ENCODE measurements around the gene LRRC26.

LRRC26 gene

GRCh38 chr9:137181680-137182079 lies 11.8 kb upstream of the LRRC26 start:
- DNase-seq: no peak

- DNase-seq: no peak
These were observed 10.6 kb upstream of the LRRC26 start for GRCh38 chr9:137180491-137180890.

DNA sequence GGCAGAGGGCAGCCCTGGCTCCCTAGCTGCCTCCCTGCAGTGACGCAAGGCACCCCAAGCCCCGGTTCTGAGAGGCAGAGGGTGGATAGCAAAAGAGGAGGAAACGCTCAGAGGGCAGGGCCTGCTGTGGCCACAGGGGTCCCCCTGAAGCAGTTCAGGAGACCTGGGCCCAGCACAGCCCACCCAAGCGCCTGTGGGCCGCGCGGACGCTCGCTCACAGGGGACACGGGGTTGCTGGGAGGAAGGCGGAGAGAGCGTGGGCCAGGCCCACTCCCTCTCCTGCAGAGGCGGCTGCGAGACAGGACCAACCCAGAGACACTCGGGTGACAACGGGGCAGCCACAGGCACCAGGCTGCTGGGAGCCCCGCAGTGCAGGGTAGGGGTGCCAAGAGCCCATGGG lies 9.9 kb upstream of the LRRC26 start:
- no peak for DNase-seq

DNA sequence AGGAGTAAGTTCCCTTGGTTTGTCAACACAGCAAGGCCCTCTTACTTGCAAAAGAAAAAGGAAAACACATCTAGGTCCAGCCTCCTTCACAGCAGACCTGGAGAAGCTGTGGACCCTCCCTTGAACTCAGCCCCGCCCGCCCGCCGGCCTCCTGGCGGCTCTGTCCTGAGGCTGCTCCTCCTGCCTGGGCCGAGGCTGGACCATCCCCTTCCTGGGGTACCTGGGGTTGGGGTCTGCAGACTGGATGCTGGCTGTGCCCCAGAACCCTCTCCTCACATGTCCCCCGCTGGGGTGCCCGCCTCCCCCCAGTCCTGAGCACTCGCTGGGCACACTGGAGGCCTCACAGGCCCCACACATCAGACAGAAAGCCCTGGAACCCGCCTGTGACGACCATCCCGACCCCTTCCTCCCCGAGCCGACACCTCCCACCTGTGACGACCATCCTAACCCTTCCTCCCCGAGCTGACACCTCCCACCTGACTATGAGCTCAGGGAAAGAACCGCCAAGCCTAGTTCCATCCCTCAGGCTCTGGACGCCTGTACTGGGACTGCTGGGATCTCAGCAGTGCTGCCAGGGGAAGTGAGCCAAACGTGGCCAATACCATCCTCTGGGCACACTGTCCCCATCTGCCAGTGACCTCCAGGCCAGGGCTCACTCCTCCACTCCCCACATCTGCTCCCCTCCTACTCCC lies 9.2 kb upstream of the LRRC26 start:
- no peak for DNase-seq

DNA sequence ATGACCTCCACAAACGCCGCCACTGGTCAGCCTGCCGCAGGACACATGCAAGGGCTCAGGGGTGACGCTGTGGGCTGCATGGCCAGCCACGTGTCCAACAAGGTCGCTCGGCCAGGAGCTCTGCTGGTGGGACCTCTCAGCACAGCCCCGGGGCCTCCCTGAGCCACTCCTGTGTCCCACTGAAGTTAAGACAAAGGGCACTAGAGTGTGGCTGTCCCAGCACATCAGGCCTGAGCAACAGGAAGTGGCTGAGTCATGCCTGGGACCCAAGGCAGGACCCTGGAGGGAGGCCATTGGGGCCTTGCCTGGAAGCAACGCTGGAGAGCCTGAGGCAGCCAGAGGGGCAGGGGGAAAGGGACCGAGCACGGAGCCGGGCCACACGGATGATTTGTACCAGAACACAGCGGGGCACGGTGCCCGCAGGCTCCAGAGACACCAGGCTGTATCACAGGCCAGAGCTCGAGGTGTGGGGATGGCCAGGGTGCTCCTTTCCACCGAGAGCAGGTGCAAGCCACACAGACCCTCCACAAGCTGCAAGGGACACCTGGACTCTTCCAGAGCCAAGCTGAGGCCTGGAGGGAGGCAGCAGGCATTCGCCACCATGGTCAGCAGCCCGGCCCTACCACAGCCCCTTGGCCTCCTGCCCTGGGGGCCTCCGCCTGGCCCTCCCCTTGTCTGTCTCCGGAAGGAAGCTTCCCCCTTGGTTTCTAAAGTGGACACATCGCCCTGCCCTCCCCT lies 8.5 kb upstream of the LRRC26 start:
- DNase-seq: no peak

DNA sequence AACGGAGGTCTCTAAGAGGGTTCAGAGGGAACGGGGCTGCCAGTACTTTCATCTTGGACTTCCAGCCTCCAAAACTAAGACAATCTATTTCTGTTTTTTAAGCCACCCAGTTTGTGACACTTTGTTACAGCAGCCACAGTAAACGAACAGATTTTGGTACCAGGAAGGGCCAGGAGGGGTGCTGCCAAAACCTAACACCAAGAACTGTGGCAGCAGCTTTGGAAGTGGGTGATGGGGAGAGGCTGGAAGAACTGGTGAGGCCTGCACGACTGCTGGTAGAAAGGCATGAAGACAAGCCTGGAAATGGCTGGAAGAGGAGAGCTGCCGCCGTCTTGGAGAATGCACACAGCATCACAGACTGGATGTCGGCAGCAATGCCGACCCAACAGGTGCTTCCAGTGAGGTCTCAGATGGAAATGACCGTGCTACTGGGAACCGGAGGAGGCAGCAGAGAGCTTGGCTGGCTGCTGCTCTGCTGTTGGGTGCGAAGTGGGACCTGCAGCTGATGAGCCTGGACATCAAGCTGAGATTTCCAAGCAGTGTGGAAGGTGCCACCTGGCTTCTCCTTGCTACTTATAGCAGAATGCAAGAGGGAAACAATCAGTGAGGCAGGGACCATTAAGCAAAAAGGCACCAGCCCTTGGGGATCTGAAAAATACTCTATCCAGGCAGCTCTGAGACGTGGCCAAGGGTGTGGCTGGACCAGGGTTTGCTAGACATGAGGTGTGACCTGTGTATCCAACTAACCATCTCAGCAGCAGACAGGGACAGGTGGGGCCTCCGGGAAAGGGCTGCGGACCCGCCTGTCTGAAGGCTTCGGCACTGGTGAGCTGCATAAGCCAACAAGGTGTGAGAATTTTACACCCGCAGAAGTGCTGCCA lies 6.7 kb upstream of the LRRC26 start:
- DNase-seq: peak in 1 of 2 experiments; percentile 9

- no peak for DNase-seq
These were observed 5.6 kb upstream of the LRRC26 start for GRCh38 chr9:137175345-137175961.

GRCh38 chr9:137174722-137175293 lies 5.0 kb upstream of the LRRC26 start:
- no peak for DNase-seq

GRCh38 chr9:137173796-137174664 lies 4.2 kb upstream of the LRRC26 start:
- DNase-seq: no peak

DNA sequence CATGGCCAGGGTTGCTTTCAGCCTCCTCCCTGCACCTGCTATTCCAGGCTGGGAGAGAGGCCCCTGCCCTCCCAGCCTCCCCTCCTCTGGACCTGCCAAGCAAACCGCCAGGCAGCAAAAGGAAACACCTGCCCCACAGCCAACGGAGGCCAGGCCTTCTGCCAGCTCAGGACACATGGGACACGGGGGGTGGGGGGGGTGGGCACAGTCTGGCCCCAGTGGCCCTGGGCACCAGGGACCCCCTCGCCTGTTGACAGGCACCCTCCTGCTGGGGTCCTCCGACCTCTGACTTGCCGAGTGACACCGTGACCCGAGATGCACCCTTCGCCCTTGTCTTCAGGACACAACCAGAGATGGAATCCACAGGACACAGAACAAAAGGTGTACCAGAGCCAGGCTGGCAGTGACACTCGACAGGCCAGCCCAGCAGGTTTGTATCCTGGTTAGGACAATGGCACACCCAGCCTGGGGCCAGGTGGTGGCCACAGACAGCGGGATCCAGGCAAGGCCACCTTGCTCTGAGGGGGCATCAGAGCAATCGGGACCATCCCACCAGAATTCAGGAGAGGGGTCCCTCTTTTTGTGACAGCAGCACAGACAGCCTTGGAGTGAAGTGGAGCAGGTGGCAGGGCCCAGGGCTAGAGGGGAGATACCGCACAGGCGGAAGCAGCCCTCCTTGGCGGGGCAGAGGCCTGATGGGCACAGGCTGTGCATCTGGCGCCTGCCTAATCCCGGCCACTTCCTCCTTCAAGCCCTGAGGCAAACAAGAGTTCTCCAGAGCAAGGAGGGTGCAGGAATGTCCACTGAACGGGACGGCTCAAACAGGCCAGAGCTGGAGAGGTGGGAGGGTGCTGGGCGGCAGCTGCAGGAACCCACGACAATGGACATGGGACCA lies 3.3 kb upstream of the LRRC26 start:
- no peak for DNase-seq

GRCh38 chr9:137171149-137171900 lies 1.5 kb upstream of the LRRC26 start:
- no peak for DNase-seq

DNA sequence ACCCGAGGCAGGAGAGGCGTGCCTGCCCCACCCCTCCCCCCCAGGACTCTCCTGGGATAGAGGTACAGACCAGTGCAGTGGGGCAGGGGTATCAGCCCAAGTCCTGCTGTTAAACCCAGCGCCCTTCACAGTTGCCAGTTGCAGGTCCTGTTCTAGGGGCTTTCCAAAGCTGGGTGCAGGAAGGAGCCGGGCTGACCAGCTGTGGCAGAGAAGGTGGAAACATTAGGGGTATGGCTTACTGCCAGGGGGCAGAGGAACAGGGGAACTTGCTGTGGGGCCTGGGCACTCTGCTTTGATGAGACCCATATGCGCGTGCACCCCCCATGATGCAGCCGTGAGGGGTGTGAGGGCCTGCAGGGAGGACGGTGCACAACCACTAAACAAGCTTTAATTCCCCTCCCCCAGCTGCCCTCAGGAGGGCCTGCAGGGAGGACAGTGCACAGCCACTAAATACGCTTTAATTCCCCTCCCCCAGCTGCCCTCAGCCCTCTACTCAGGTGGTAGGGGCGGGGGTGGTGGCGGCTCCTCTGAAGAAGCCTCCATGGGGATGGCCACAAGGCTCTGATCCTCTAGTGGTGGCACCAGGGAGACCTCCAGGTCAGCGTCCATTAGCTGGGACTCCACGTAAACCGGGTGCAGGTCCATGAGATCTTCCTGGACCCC lies 766 bp upstream of the LRRC26 start:
- DNase-seq: no peak

- DNase-seq: peak in 1 of 2 experiments; percentile 34
These were observed 671 bp downstream of the LRRC26 start for GRCh38 chr9:137168904-137169856.

DNA sequence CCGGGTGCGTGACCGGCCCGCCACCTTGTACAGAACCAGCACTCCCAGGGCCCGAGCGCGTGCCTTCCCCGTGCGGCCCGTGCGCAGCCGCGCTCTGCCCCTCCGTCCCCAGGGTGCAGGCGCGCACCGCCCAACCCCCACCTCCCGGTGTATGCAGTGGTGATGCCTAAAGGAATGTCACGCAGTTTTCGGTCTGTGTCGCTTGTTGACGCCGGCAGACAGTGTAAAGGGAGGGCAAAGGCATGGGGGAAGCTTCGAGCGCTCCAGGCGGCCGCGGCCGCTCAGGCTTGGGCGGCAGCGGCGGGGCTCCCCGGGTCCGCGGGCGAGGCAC lies 1.3 kb downstream of the LRRC26 start:
- no peak for DNase-seq

DNA sequence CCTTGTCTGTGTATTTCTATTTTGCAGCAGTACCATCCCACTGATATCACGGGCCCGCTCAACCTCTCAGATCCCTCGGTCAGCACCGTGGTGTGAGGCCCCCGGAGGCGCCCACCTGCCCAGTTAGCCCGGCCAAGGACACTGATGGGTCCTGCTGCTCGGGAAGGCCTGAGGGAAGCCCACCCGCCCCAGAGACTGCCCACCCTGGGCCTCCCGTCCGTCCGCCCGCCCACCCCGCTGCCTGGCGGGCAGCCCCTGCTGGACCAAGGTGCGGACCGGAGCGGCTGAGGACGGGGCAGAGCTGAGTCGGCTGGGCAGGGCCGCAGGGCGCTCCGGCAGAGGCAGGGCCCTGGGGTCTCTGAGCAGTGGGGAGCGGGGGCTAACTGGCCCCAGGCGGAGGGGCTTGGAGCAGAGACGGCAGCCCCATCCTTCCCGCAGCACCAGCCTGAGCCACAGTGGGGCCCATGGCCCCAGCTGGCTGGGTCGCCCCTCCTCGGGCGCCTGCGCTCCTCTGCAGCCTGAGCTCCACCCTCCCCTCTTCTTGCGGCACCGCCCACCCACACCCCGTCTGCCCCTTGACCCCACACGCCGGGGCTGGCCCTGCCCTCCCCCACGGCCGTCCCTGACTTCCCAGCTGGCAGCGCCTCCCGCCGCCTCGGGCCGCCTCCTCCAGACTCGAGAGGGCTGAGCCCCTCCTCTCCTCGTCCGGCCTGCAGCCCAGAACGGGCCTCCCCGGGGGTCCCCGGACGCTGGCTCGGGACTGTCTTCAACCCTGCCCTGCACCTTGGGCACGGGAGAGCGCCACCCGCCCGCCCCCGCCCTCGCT lies 1.9 kb downstream of the LRRC26 start:
- no peak for DNase-seq

DNA sequence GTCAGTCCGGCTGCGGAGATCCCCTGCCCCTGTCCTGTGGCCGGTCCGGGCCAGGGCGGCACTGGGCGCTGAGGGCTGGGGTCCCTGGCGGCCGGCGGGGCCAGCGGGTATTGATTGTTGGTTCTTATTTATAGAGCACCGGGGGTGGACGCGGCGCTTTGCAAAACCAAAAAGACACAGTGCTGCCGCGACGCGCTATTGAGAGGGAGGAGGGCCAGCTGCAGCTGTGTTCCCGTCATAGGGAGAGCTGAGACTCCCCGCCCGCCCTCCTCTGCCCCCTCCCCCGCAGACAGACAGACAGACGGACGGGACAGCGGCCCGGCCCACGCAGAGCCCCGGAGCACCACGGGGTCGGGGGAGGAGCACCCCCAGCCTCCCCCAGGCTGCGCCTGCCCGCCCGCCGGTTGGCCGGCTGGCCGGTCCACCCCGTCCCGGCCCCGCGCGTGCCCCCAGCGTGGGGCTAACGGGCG lies 2.5 kb downstream of the LRRC26 start:
- DNase-seq: no peak
